ENCODE results near the gene ERG.

- TF ChIP-seq, protein P1, sequence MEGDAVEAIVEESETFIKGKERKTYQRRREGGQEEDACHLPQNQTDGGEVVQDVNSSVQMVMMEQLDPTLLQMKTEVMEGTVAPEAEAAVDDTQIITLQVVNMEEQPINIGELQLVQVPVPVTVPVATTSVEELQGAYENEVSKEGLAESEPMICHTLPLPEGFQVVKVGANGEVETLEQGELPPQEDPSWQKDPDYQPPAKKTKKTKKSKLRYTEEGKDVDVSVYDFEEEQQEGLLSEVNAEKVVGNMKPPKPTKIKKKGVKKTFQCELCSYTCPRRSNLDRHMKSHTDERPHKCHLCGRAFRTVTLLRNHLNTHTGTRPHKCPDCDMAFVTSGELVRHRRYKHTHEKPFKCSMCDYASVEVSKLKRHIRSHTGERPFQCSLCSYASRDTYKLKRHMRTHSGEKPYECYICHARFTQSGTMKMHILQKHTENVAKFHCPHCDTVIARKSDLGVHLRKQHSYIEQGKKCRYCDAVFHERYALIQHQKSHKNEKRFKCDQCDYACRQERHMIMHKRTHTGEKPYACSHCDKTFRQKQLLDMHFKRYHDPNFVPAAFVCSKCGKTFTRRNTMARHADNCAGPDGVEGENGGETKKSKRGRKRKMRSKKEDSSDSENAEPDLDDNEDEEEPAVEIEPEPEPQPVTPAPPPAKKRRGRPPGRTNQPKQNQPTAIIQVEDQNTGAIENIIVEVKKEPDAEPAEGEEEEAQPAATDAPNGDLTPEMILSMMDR (IDR thresholded peaks at IDR 0.05) = no peak
- no peak for TF ChIP-seq POLR2A (IDR thresholded peaks at IDR 0.05)
These were observed 58.3 kb downstream of the ERG start for GRCh38 chr21:38439957-38440356.

Data from adrenal gland (tissue), 5 donors.